Activated effector memory CD4-positive, alpha-beta T cell treated with Interleukin-2 at 50 U/mL for 16 hours (primary cell): Measurements from ENCODE around the gene TNFAIP1.

Experiments used
- DNase-seq: peaks from one replicate; pipeline ENCODE4 v3.0.0-alpha.2; 2020

TNFAIP1 gene

GRCh38 chr17:28372203-28372944 is 36.8 kb downstream of the TNFAIP1 start:
- DNase-seq, result no peak

GRCh38 chr17:28372945-28373274 is 37.3 kb downstream of the TNFAIP1 start:
- DNase-seq, result no peak

- no peak for DNase-seq
Measured at GRCh38 chr17:28379814-28380801, 44.5 kb downstream of the TNFAIP1 start.

- no peak for DNase-seq
Measured at GRCh38 chr17:28381141-28381825, 45.7 kb downstream of the TNFAIP1 start.

- peak; percentile 57 for DNase-seq
Measured at GRCh38 chr17:28384281-28385036, 48.9 kb downstream of the TNFAIP1 start.

GRCh38 chr17:28385037-28385400 is 49.5 kb downstream of the TNFAIP1 start:
- no peak for DNase-seq

GRCh38 chr17:28385406-28385805 is 49.8 kb downstream of the TNFAIP1 start:
- DNase-seq, result no peak

- DNase-seq, result no peak
Measured at GRCh38 chr17:28386391-28386790, 50.8 kb downstream of the TNFAIP1 start.

- DNase-seq, result no peak
Measured at GRCh38 chr17:28388106-28388505, 52.5 kb downstream of the TNFAIP1 start.

GRCh38 chr17:28390141-28390540 is 54.6 kb downstream of the TNFAIP1 start:
- DNase-seq, result no peak

GRCh38 chr17:28390563-28390962 is 55.0 kb downstream of the TNFAIP1 start:
- DNase-seq, result no peak

GRCh38 chr17:28390984-28391383 is 55.4 kb downstream of the TNFAIP1 start:
- DNase-seq, result no peak

GRCh38 chr17:28391401-28391800 is 55.8 kb downstream of the TNFAIP1 start:
- no peak for DNase-seq

- no peak for DNase-seq
Measured at GRCh38 chr17:28392491-28392890, 56.9 kb downstream of the TNFAIP1 start.

- DNase-seq, result no peak
Measured at GRCh38 chr17:28394337-28395116, 59.0 kb downstream of the TNFAIP1 start.

- no peak for DNase-seq
Measured at GRCh38 chr17:28395426-28395825, 59.9 kb downstream of the TNFAIP1 start.

GRCh38 chr17:28395968-28396367 is 60.4 kb downstream of the TNFAIP1 start:
- no peak for DNase-seq
